Measurements from ENCODE around the gene APBB2.

The APBB2 gene

GRCh38 chr4:41038304-41038703 is 176.0 kb downstream of the APBB2 start:
- Histone ChIP-seq H3K14ac (ENCODE audit: low read length) (no peak overlapping the region), H2BK5ac (ENCODE audit: low read depth, low read length, poor library complexity) (no peak overlapping the region), H3K4ac (ENCODE audit: low read depth, low read length) (no peak overlapping the region), H3K79me2 (ENCODE audit: control insufficient read depth, insufficient read depth, low read length, poor library complexity) (no peaks in the 10 kb centered on the region), H4K8ac (ENCODE audit: low read depth, low read length) (no peak overlapping the region), H3K4me1 (ENCODE audit: control insufficient read depth in 1 of 2, insufficient read depth in 2 of 2, low read length in 2 of 2) (no peaks in the 10 kb centered on the region), H3K9me3 (ENCODE audit: insufficient read depth, low read depth, low read length) (no peaks in the 10 kb centered on the region), H3K4me2 (ENCODE audit: low read length) (no peak overlapping the region), H3K27me3 (ENCODE audit: insufficient read depth, low read length) (no peaks in the 10 kb centered on the region), H3K23ac (ENCODE audit: low read length) (no peak overlapping the region), H2AK5ac (ENCODE audit: low read length) (no peak overlapping the region), H4K91ac (ENCODE audit: low read depth, low read length) (no peak overlapping the region), H3K27ac (ENCODE audit: low read depth, low read length) (no peak overlapping the region), H3K9ac (ENCODE audit: low read length) (no peak overlapping the region), H3K4me3 (ENCODE audit: low read depth, low read length) (no peak overlapping the region), H2BK12ac (ENCODE audit: low read length) (no peak overlapping the region), H4K12ac (ENCODE audit: low read depth, low read length) (no peak overlapping the region), H3K79me1 (ENCODE audit: low read length) (no peaks in the 10 kb centered on the region), H2BK120ac (ENCODE audit: insufficient read depth, low read length, poor library complexity) (no peak overlapping the region), H2AFZ (ENCODE audit: insufficient read depth, low read length, poor library complexity) (no peak overlapping the region), H3K18ac (ENCODE audit: low read length) (no peak overlapping the region), H3K36me3 (ENCODE audit: control insufficient read depth in 1 of 2, insufficient read depth in 2 of 2, low read length in 2 of 2) (no peaks in the 10 kb centered on the region)
- no CpG with 5 or more reads among the region's 2 CpGs for WGBS (ENCODE audit: extremely low coverage, insufficient coverage, insufficient read length)
- no peak for DNase-seq

- Histone ChIP-seq H3K4ac (ENCODE audit: low read depth, low read length) (no peak overlapping the region), H2BK120ac (ENCODE audit: insufficient read depth, low read length, poor library complexity) (no peak overlapping the region), H3K23ac (ENCODE audit: low read length) (no peak overlapping the region), H4K8ac (ENCODE audit: low read depth, low read length) (no peak overlapping the region), H3K36me3 (ENCODE audit: control insufficient read depth in 1 of 2, insufficient read depth in 2 of 2, low read length in 2 of 2) (peaks cover 2 to 9% of the 10 kb centered on the region in 2 experiments), H3K79me2 (ENCODE audit: control insufficient read depth, insufficient read depth, low read length, poor library complexity) (no peaks in the 10 kb centered on the region), H3K27ac (ENCODE audit: low read depth, low read length) (no peak overlapping the region), H3K9ac (ENCODE audit: low read length) (no peak overlapping the region), H3K4me1 (ENCODE audit: control insufficient read depth in 1 of 2, insufficient read depth in 2 of 2, low read length in 2 of 2) (no peaks in the 10 kb centered on the region), H4K91ac (ENCODE audit: low read depth, low read length) (no peak overlapping the region), H2BK12ac (ENCODE audit: low read length) (no peak overlapping the region), H3K27me3 (ENCODE audit: insufficient read depth, low read length) (no peaks in the 10 kb centered on the region), H2AK5ac (ENCODE audit: low read length) (no peak overlapping the region), H3K79me1 (ENCODE audit: low read length) (no peaks in the 10 kb centered on the region), H3K18ac (ENCODE audit: low read length) (no peak overlapping the region), H3K4me2 (ENCODE audit: low read length) (no peak overlapping the region), H4K12ac (ENCODE audit: low read depth, low read length) (no peak overlapping the region), H3K14ac (ENCODE audit: low read length) (no peak overlapping the region), H3K4me3 (ENCODE audit: low read depth, low read length) (no peak overlapping the region), H3K9me3 (ENCODE audit: insufficient read depth, low read depth, low read length) (peaks cover 10% of the 10 kb centered on the region), H2BK5ac (ENCODE audit: low read depth, low read length, poor library complexity) (no peak overlapping the region), H2AFZ (ENCODE audit: insufficient read depth, low read length, poor library complexity) (no peak overlapping the region)
- DNase-seq, result no peak
- WGBS (ENCODE audit: extremely low coverage, insufficient coverage, insufficient read length), result no CpG with 5 or more reads among the region's 3 CpGs
Measured at GRCh38 chr4:41029098-41029497, 185.2 kb downstream of the APBB2 start.

- Histone ChIP-seq H2BK120ac (ENCODE audit: insufficient read depth, low read length, poor library complexity) (no peak overlapping the region), H3K4me1 (ENCODE audit: control insufficient read depth in 1 of 2, insufficient read depth in 2 of 2, low read length in 2 of 2) (no peaks in the 10 kb centered on the region), H3K36me3 (ENCODE audit: control insufficient read depth in 1 of 2, insufficient read depth in 2 of 2, low read length in 2 of 2) (peaks cover 2 to 9% of the 10 kb centered on the region in 2 experiments), H4K12ac (ENCODE audit: low read depth, low read length) (no peak overlapping the region), H2AFZ (ENCODE audit: insufficient read depth, low read length, poor library complexity) (no peak overlapping the region), H2BK5ac (ENCODE audit: low read depth, low read length, poor library complexity) (no peak overlapping the region), H3K79me1 (ENCODE audit: low read length) (no peaks in the 10 kb centered on the region), H2AK5ac (ENCODE audit: low read length) (no peak overlapping the region), H3K4me2 (ENCODE audit: low read length) (no peak overlapping the region), H3K27me3 (ENCODE audit: insufficient read depth, low read length) (no peaks in the 10 kb centered on the region), H3K9ac (ENCODE audit: low read length) (no peak overlapping the region), H3K4me3 (ENCODE audit: low read depth, low read length) (no peak overlapping the region), H3K9me3 (ENCODE audit: insufficient read depth, low read depth, low read length) (peaks cover 10% of the 10 kb centered on the region), H2BK12ac (ENCODE audit: low read length) (no peak overlapping the region), H3K23ac (ENCODE audit: low read length) (no peak overlapping the region), H3K4ac (ENCODE audit: low read depth, low read length) (no peak overlapping the region), H3K27ac (ENCODE audit: low read depth, low read length) (no peak overlapping the region), H3K14ac (ENCODE audit: low read length) (no peak overlapping the region), H3K18ac (ENCODE audit: low read length) (no peak overlapping the region), H3K79me2 (ENCODE audit: control insufficient read depth, insufficient read depth, low read length, poor library complexity) (no peaks in the 10 kb centered on the region), H4K8ac (ENCODE audit: low read depth, low read length) (no peak overlapping the region), H4K91ac (ENCODE audit: low read depth, low read length) (no peak overlapping the region)
- no peak for DNase-seq
- no CpG with 5 or more reads among the region's 8 CpGs for WGBS (ENCODE audit: extremely low coverage, insufficient coverage, insufficient read length)
Measured at GRCh38 chr4:41028392-41029076, 185.8 kb downstream of the APBB2 start.

GRCh38 chr4:41026971-41027370 is 187.4 kb downstream of the APBB2 start:
- Histone ChIP-seq H4K8ac (ENCODE audit: low read depth, low read length) (no peak overlapping the region), H2BK120ac (ENCODE audit: insufficient read depth, low read length, poor library complexity) (no peak overlapping the region), H4K12ac (ENCODE audit: low read depth, low read length) (no peak overlapping the region), H3K14ac (ENCODE audit: low read length) (no peak overlapping the region), H2AK5ac (ENCODE audit: low read length) (no peak overlapping the region), H3K27me3 (ENCODE audit: insufficient read depth, low read length) (no peaks in the 10 kb centered on the region), H3K23ac (ENCODE audit: low read length) (no peak overlapping the region), H3K4me2 (ENCODE audit: low read length) (no peak overlapping the region), H3K79me2 (ENCODE audit: control insufficient read depth, insufficient read depth, low read length, poor library complexity) (no peaks in the 10 kb centered on the region), H3K9ac (ENCODE audit: low read length) (no peak overlapping the region), H3K9me3 (ENCODE audit: insufficient read depth, low read depth, low read length) (peaks cover 10% of the 10 kb centered on the region), H3K4me1 (ENCODE audit: control insufficient read depth in 1 of 2, insufficient read depth in 2 of 2, low read length in 2 of 2) (no peaks in the 10 kb centered on the region), H2BK12ac (ENCODE audit: low read length) (no peak overlapping the region), H2AFZ (ENCODE audit: insufficient read depth, low read length, poor library complexity) (no peak overlapping the region), H3K36me3 (ENCODE audit: control insufficient read depth in 1 of 2, insufficient read depth in 2 of 2, low read length in 2 of 2) (peaks cover 2 to 9% of the 10 kb centered on the region in 2 experiments), H2BK5ac (ENCODE audit: low read depth, low read length, poor library complexity) (no peak overlapping the region), H3K4me3 (ENCODE audit: low read depth, low read length) (no peak overlapping the region), H4K91ac (ENCODE audit: low read depth, low read length) (no peak overlapping the region), H3K4ac (ENCODE audit: low read depth, low read length) (no peak overlapping the region), H3K79me1 (ENCODE audit: low read length) (no peaks in the 10 kb centered on the region), H3K27ac (ENCODE audit: low read depth, low read length) (no peak overlapping the region), H3K18ac (ENCODE audit: low read length) (no peak overlapping the region)
- no peak for DNase-seq
- no CpG with 5 or more reads among the region's 1 CpG for WGBS (ENCODE audit: extremely low coverage, insufficient coverage, insufficient read length)
